Activated naive CD4-positive, alpha-beta T cell treated with anti-CD3 and anti-CD28 coated beads, Interleukin-2, amount 50 U/mL, for 16 hours (primary cell): Measurements from ENCODE around the gene TGFBR2.
"Not testable (repeated sequence)": the region's sequence is repeated elsewhere in the genome, so short reads cannot be mapped to it uniquely, and the experiment has no call there.

Experiments used
- DNase-seq: peaks from one replicate; pipeline ENCODE4 v3.0.0-alpha.2; 2020

Gene TGFBR2

GRCh38 chr3:30620402-30621360 is 14.3 kb downstream of the TGFBR2 start:
- DNase-seq: no peak

- DNase-seq: no peak
These were observed 15.2 kb downstream of the TGFBR2 start for GRCh38 chr3:30621576-30621975.

- DNase-seq: no peak
These were observed 15.7 kb downstream of the TGFBR2 start for GRCh38 chr3:30622047-30622545.

- no peak for DNase-seq
These were observed 16.4 kb downstream of the TGFBR2 start for GRCh38 chr3:30622790-30623189.

- no peak for DNase-seq
These were observed 16.9 kb downstream of the TGFBR2 start for GRCh38 chr3:30623351-30623750.

GRCh38 chr3:30624480-30624879 is 18.1 kb downstream of the TGFBR2 start:
- DNase-seq: not testable (repeated sequence)

GRCh38 chr3:30625541-30626438 is 19.4 kb downstream of the TGFBR2 start:
- no peak for DNase-seq

GRCh38 chr3:30626443-30627180 is 20.2 kb downstream of the TGFBR2 start:
- no peak for DNase-seq

GRCh38 chr3:30628205-30628900 is 22.0 kb downstream of the TGFBR2 start:
- DNase-seq: no peak

- DNase-seq: no peak
These were observed 22.6 kb downstream of the TGFBR2 start for GRCh38 chr3:30628901-30629590.

- no peak for DNase-seq
These were observed 23.3 kb downstream of the TGFBR2 start for GRCh38 chr3:30629746-30630145.

- DNase-seq: no peak
These were observed 24.0 kb downstream of the TGFBR2 start for GRCh38 chr3:30630238-30631030.

- peak; percentile 60 for DNase-seq
These were observed 25.0 kb downstream of the TGFBR2 start for GRCh38 chr3:30631243-30631904.

- no peak for DNase-seq
These were observed 25.7 kb downstream of the TGFBR2 start for GRCh38 chr3:30632065-30632464.

- DNase-seq: no peak
These were observed 26.1 kb downstream of the TGFBR2 start for GRCh38 chr3:30632521-30632920.

- no peak for DNase-seq
These were observed 27.3 kb downstream of the TGFBR2 start for GRCh38 chr3:30633718-30634117.

- DNase-seq: no peak
These were observed 28.6 kb downstream of the TGFBR2 start for GRCh38 chr3:30634761-30635735.
